Heart left ventricle (tissue), 13 donors: ENCODE data around the gene NAE1.

Source experiments
- POLR2A ChIP-seq, 2 donors: fragments of 450-650 bp; IDR thresholded peaks; one replicate each; pipeline ENCODE4 v1.6.1; 2017; ENCODE audit warnings: antibody characterized with exemption in 2 of 2, mild to moderate bottlenecking in 2 of 2, moderate library complexity in 2 of 2
- TF ChIP-seq, protein P1 (sequence below), 12 donors: fragments of 200-600 bp; sonication (generic) in 4 of 12; IDR thresholded peaks; one replicate each; pipeline versions ENCODE4 v1.5.0 to v1.8.0; 2018 to 2022; ENCODE audit warnings: antibody characterized with exemption in 12 of 12, mild to moderate bottlenecking in 5 of 12
- donor health status: ischemic (EF 13 %, LVEDD 7.1; RV severe dilation, severe dysfunction).
- donor health status: DM: no; HTN: yes; CAD: no.
- donor health status: DM: no; HTN: no; CAD: no.
- donor health status: ischemic (EF 25% LVEDD 6.9; RV normal size, moderate dysfunction).
- donor health status: ischemic (EF 25% LVEDD 5.7; RV mildly dilated, moderate dysfunction).
- donor health status: ischemic (EF 35%, LVEDD 5.7; RV mildly dilated, moderate dysfunction).
- donor health status: nonischemic (EF 11% LVEDD 7.7; RV severe dilation, severe dysfunction).
- donor health status: DM: yes; HTN: yes; CAD: no.
- donor health status: PGD.
- donor health status: ischemic (EF 29% LVEDD 5.4; RV normal size, mild dysfunction).
- donor health status: nonischemic (EF 23%, LVEDD 6.1; RV moderate dilation, normal function).

- TF ChIP-seq, protein P1, sequence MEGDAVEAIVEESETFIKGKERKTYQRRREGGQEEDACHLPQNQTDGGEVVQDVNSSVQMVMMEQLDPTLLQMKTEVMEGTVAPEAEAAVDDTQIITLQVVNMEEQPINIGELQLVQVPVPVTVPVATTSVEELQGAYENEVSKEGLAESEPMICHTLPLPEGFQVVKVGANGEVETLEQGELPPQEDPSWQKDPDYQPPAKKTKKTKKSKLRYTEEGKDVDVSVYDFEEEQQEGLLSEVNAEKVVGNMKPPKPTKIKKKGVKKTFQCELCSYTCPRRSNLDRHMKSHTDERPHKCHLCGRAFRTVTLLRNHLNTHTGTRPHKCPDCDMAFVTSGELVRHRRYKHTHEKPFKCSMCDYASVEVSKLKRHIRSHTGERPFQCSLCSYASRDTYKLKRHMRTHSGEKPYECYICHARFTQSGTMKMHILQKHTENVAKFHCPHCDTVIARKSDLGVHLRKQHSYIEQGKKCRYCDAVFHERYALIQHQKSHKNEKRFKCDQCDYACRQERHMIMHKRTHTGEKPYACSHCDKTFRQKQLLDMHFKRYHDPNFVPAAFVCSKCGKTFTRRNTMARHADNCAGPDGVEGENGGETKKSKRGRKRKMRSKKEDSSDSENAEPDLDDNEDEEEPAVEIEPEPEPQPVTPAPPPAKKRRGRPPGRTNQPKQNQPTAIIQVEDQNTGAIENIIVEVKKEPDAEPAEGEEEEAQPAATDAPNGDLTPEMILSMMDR (IDR thresholded peaks at IDR 0.05): no peak
- no peak for TF ChIP-seq POLR2A (IDR thresholded peaks at IDR 0.05)
Measured at GRCh38 chr16:66845080-66845410, 14.3 kb upstream of the NAE1 start.
